GM19455 (cell line): ENCODE results near the gene PARP8.
"Not testable (repeated sequence)": the region's sequence is repeated elsewhere in the genome, so short reads cannot be mapped to it uniquely, and the experiment has no call there.

Experiments
- ATAC-seq: cut with Tn5 transposase; IDR thresholded peaks from one replicate; pipeline ENCODE4 v1.9.1; 2021; ENCODE audit not compliant: unreplicated experiment

The PARP8 gene

GRCh38 chr5:50767588-50767987, 101.2 kb downstream of the PARP8 start:
- ATAC-seq: no peak

GRCh38 chr5:50768634-50769033, 102.2 kb downstream of the PARP8 start:
- no peak for ATAC-seq

GRCh38 chr5:50770441-50770840, 104.0 kb downstream of the PARP8 start:
- no peak for ATAC-seq

GRCh38 chr5:50774446-50775175, 108.2 kb downstream of the PARP8 start:
- ATAC-seq: not testable (repeated sequence)

- no peak for ATAC-seq
These were observed 119.6 kb downstream of the PARP8 start for GRCh38 chr5:50786073-50786472.

- ATAC-seq: no peak
These were observed 125.4 kb downstream of the PARP8 start for GRCh38 chr5:50791813-50792212.

- ATAC-seq: no peak
These were observed 126.4 kb downstream of the PARP8 start for GRCh38 chr5:50792843-50793242.

- ATAC-seq: no peak
These were observed 128.4 kb downstream of the PARP8 start for GRCh38 chr5:50794812-50795211.

DNA sequence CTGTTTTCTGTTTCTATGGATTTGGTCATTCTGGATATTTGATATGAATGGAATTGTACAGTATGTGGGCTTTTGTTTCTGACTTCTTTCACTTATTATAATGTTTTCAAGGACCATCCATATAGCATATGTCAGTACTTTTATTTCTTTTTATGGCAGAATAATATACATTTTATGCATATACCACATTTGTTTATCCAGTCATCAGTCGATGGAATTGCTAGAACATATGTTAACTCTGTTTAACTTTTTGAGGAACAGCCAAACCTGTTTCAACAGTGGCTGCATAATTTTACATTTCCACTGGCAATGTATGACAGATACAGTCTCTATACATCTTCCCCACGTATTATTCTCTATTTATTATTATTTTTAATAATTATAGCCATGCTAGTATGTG, 131.6 kb downstream of the PARP8 start:
- no peak for ATAC-seq

DNA sequence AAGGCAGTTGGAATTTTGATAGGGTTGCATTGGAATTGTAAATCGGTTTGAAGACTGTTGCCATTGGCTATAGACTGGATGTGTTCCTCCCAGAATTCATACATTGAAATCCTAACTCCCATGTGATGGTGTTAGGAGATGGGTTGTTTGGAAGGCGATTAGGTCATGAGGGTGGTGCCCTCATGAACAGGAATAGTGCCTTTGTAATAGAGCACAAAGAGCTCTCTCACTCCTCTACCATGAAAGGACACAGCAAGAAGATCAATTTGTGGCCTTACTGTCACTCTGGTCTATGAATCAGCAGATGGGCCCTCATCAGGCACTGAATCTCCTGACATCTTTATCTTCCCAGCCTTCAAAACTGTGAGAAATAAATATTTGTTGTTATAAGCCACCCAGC, 133.2 kb downstream of the PARP8 start:
- no peak for ATAC-seq

- no peak for ATAC-seq
These were observed 134.0 kb downstream of the PARP8 start for GRCh38 chr5:50800410-50800809.

DNA sequence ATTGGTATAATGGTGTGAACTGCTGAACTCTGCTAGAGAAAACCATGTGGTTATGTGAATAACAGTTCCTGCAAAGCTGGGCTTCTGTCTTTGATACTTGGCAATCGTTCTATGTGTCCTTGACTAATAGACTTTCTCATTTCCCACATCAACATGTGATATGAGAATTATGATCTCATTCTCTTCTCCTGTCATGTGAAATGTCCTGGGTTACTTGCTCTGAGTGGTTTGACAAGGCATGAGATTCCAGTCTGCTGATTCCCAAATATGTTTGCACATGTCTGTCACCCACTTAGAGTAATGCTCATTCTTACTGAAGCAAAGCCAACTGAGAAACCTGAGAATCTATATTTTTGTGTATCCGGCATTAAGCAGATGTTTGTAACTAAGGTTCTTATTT, 141.2 kb downstream of the PARP8 start:
- no peak for ATAC-seq

- ATAC-seq: no peak
These were observed 142.0 kb downstream of the PARP8 start for GRCh38 chr5:50808406-50808805.

GRCh38 chr5:50811746-50812145, 145.3 kb downstream of the PARP8 start:
- ATAC-seq: not testable (repeated sequence)

- ATAC-seq: no peak
These were observed 147.3 kb downstream of the PARP8 start for GRCh38 chr5:50813691-50814090.

- no peak for ATAC-seq
These were observed 148.1 kb downstream of the PARP8 start for GRCh38 chr5:50814556-50814955.

GRCh38 chr5:50822046-50822445, 155.6 kb downstream of the PARP8 start:
- no peak for ATAC-seq

- no peak for ATAC-seq
These were observed 156.3 kb downstream of the PARP8 start for GRCh38 chr5:50822761-50823160.

DNA sequence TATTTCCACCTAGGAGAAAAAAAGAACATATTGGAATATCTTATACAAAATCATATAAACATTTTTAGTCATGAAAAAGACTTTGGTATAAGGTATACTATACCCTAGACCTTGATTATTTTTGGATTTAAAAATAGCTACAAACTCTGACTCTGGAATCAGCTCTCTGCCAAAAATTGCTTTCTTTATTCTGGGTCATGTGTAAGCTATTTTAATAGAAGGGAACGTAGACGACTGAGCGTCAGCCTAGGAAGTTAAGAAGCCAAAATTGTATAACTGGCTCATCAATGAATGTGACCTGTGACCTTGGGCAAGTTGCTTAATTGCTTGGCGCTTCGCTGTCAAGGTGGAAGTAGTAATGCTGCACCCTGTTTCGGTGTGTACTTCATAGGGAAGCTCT, 157.1 kb downstream of the PARP8 start:
- no peak for ATAC-seq

DNA sequence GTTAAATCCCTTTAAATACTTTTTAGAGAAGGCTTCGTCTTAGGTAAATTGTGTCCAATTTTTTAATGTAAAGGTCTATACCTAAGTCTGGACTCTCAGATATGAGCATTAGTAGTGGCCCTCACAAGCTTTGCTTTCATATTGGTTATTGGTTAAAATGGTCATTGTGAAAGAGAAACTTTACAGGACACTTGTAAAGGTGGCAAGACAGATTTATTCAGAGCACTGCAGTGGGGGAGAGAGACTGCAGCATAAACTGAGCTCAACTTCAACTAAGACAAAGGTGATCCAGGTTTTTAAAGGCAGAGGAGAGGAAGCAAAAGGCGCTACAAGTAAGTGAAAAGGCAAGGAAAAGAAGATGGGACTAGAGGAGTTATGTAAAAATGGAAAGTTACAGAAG, 157.7 kb downstream of the PARP8 start:
- no peak for ATAC-seq

DNA sequence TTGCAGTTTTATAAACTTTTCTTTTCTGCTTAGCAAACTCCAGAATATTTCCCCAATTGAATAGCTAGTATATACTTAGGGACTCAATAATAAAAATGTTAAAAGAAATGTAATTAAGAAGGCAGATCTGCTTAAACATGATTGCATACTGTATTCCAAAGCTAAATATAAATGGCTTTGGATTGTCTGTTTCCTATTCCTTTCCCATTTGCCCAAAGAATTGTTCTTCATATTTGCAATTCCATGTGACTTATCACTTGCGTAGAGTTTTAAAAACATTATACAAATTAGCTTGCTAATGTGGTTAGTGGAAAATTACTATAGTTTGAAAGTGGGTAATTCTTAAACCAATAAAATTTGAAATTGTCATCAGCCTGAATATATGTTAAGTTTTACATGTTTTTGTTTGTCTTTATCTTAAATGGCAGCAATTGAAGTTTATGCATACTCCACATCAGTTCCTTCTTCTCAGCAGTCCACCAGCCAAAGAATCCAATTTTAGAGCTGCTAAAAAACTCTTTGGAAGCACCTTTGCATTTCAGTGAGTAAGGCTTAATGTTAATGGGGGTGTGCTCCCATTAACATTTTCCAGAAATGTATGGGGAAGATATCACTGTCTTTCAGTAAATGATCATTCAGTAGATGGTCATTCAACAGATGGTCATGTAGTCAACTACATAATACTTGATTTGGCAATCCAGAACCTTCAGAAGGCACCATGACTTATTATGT, 161.2 kb downstream of the PARP8 start:
- no peak for ATAC-seq

DNA sequence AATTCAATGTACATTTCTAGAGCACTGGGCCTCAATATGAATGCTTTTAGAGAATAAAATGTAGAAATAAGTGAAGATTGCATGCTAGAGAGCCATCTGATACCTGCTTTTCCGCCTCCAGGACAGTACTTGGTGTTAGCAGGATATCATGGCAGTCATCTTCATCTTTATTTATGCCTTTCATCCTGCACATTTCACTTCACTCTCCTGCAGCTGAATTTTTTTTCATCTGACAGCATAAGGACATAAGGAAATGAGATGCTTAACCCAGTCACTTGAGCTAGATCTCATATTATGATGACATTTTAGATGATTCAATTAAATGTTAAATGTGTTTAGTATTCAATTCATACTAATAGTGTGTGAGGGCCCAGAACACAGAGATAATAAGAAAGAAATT, 162.6 kb downstream of the PARP8 start:
- ATAC-seq: no peak
